OCI-LY7 (cell line): ENCODE measurements around the gene ACSS3. TPM values are rescaled to one million over a fixed set of nuclear protein-coding genes. Genes with fewer than 3 reads are reported as not detected.

Experiments used
- BruUV-seq: library from RNA; stranded (reverse); fragments of 400-500 nt; replicated peaks from 2 replicates; lab custom pipeline; 2021; lab: Mats Ljungman, UMichigan
- CTCF ChIA-PET: fragments of 300-600 bp; sonication (Branson Sonifier 250); formaldehyde crosslinking; loops from one replicate; lab custom pipeline; 2022; ENCODE audit warnings: antibody characterized with exemption; ENCODE audit not compliant: unreplicated experiment; lab: Charles Lee
- POLR2A ChIA-PET: fragments of 300-600 bp; sonication (Branson Sonifier 250); formaldehyde crosslinking; loops from one replicate; lab custom pipeline; 2022; ENCODE audit warnings: antibody characterized with exemption; lab: Charles Lee
- DNase-seq: peaks from one replicate; pipeline ENCODE4 v3.0.0-alpha.2; 2015; ENCODE audit warnings: low spot score
- H2AFZ ChIP-seq: fragments of 200-600 bp; sonication (generic), shearing (Covaris generic); 2 replicates; pipeline ENCODE4 v1.6.1; 2014; ENCODE audit warnings: mild to moderate bottlenecking, antibody characterized with exemption, low read length, moderate library complexity
- H3K27ac ChIP-seq: fragments of 200-600 bp; sonication (generic); 2 replicates; pipeline ENCODE4 v1.5.1; 2014; ENCODE audit warnings: mixed run types, low read depth, mild to moderate bottlenecking, moderate library complexity, low read length, inconsistent platforms; ENCODE audit not compliant: poor library complexity, severe bottlenecking
- H3K36me3 ChIP-seq: fragments of 200-600 bp; sonication (generic); 2 replicates; pipeline ENCODE4 v1.6.1; 2014; ENCODE audit warnings: mild to moderate bottlenecking, antibody characterized with exemption, low read length, moderate library complexity, mixed read lengths; ENCODE audit not compliant: insufficient read depth
- H3K4me1 ChIP-seq: fragments of 200-600 bp; sonication (generic); 2 replicates; pipeline ENCODE4 v1.5.1; 2014; ENCODE audit warnings: mild to moderate bottlenecking, low read length; ENCODE audit not compliant: insufficient read depth, poor library complexity, severe bottlenecking
- H3K4me2 ChIP-seq: fragments of 200-600 bp; sonication (generic); 2 replicates; pipeline ENCODE4 v1.6.1; 2014; ENCODE audit warnings: mild to moderate bottlenecking, low read length
- H3K4me3 ChIP-seq: fragments of 200-600 bp; sonication (generic); 2 replicates; pipeline ENCODE4 v1.5.1; 2014; ENCODE audit warnings: mild to moderate bottlenecking, low read depth, low read length; ENCODE audit not compliant: poor library complexity, severe bottlenecking
- H3K79me2 ChIP-seq: fragments of 200-600 bp; sonication (generic); 2 replicates; pipeline ENCODE4 v1.6.1; 2016; ENCODE audit warnings: low read depth, mild to moderate bottlenecking, low read length, moderate library complexity, mixed read lengths; ENCODE audit not compliant: insufficient read depth
- H3K9me2 ChIP-seq: fragments of 200-600 bp; sonication (generic); 2 replicates; pipeline ENCODE4 v1.6.1; 2016; ENCODE audit warnings: mild to moderate bottlenecking, low read length, mixed read lengths; ENCODE audit not compliant: insufficient read depth
- H3K9me3 ChIP-seq: fragments of 200-600 bp; sonication (generic); 2 replicates; pipeline ENCODE4 v1.6.1; 2014; ENCODE audit warnings: mild to moderate bottlenecking, mixed run types, low read length, mixed read lengths
- H4K20me1 ChIP-seq: fragments of 200-600 bp; sonication (generic); 2 replicates; pipeline ENCODE4 v1.6.1; 2014; ENCODE audit warnings: mild to moderate bottlenecking, antibody characterized with exemption, low read length, moderate library complexity, mixed read lengths; ENCODE audit not compliant: insufficient read depth
- CTCF ChIP-seq: fragments of 200-600 bp; sonication (generic); conservative IDR thresholded peaks from 2 replicates; pipeline ENCODE4 v1.5.1; 2014; ENCODE audit warnings: mild to moderate bottlenecking, antibody characterized with exemption, low read length, moderate library complexity, mixed read lengths
- EZH2phosphoT487 ChIP-seq: fragments of 200-600 bp; sonication (generic); IDR thresholded peaks from 2 replicates; pipeline ENCODE4 v1.6.1; 2018; ENCODE audit warnings: low read depth, borderline replicate concordance, mild to moderate bottlenecking, mixed run types, antibody characterized with exemption, low read length, moderate library complexity, mixed read lengths
- intact Hi-C: fragments of 100-400 bp; cut with micrococcal nuclease; formaldehyde crosslinking; loops from one replicate; pipeline ENCODE4 v1.10.0; 2022; ENCODE audit not compliant: unreplicated experiment
- total RNA-seq, 2 experiments: library from RNA; depleted of rRNA in 1 of 2; stranded (reverse); fragments of >200 nt in 1 of 2; shearing (Covaris generic) in 1 of 2; gene quantifications; 2 replicates each; pipeline ENCODE4 v1.2.3, GENCODE V29; 2014 to 2022

ACSS3 gene
- total RNA-seq, 2 experiments from 2014 or later, result not detected

- ChIA-PET POLR2A (interaction anchor here (0.5 kb wide), 1 partner anchor 1146 kb away, joined by 3 read pairs; no protein-coding TSS in a partner anchor), CTCF (no interaction called here)
These were observed 84.7 kb downstream of the ACSS3 start for GRCh38 chr12:81162391-81163136.

GRCh38 chr12:81164827-81165226 is 86.9 kb downstream of the ACSS3 start:
- intact Hi-C loops, result no loop called here
- Histone ChIP-seq H3K4me3 (no peak overlapping the region), H2AFZ (no peak overlapping the region), H3K4me2 (no peak overlapping the region), H3K79me2 (no peaks in the 10 kb centered on the region), H3K27ac (no peak overlapping the region), H4K20me1 (no peaks in the 10 kb centered on the region), H3K9me2 (no peaks in the 10 kb centered on the region), H3K4me1 (no peaks in the 10 kb centered on the region), H3K9me3 (no peaks in the 10 kb centered on the region), H3K36me3 (no peaks in the 10 kb centered on the region)
- no peak for DNase-seq
- ChIA-PET POLR2A (no interaction called here), CTCF (no interaction called here)
- TF ChIP-seq EZH2phosphoT487, result no peak
- TF ChIP-seq CTCF, result no peak
- no TSS peak for BruUV-seq

More at GRCh38 chr12:81162391-81163136, 84.7 kb downstream of the ACSS3 start:
- Histone ChIP-seq H2AFZ (no peak overlapping the region), H3K79me2 (no peaks in the 10 kb centered on the region), H3K9me2 (no peaks in the 10 kb centered on the region), H3K36me3 (no peaks in the 10 kb centered on the region), H3K27ac (no peak overlapping the region), H3K9me3 (no peaks in the 10 kb centered on the region), H3K4me1 (no peaks in the 10 kb centered on the region), H3K4me3 (no peak overlapping the region), H3K4me2 (no peak overlapping the region), H4K20me1 (no peaks in the 10 kb centered on the region)
- TF ChIP-seq CTCF (no peak), EZH2phosphoT487 (no peak)
- DNase-seq, result no peak
- intact Hi-C loops, result no loop called here
- no TSS peak for BruUV-seq

- POLR2A ChIA-PET, result no interaction called here
- H4K20me1 ChIP-seq, result no peaks in the 10 kb centered on the region
- no TSS peak for BruUV-seq
- DNase-seq, result no peak
- H2AFZ ChIP-seq, result no peak overlapping the region
- H3K4me1 ChIP-seq, result no peaks in the 10 kb centered on the region
- no peaks in the 10 kb centered on the region for H3K9me3 ChIP-seq
- CTCF ChIA-PET, result no interaction called here
- intact Hi-C loops, result no loop called here
- TF ChIP-seq EZH2phosphoT487 (no peak), CTCF (no peak)
- H3K27ac ChIP-seq, result no peak overlapping the region
- H3K4me2 ChIP-seq, result no peak overlapping the region
- H3K4me3 ChIP-seq, result no peak overlapping the region
- no peaks in the 10 kb centered on the region for H3K36me3 ChIP-seq
- H3K79me2 ChIP-seq, result no peaks in the 10 kb centered on the region
- no peaks in the 10 kb centered on the region for H3K9me2 ChIP-seq
These were observed 88.9 kb downstream of the ACSS3 start for GRCh38 chr12:81166790-81167189.
